Right ventricle myocardium superior (tissue), 1 donor: ENCODE data around the gene SYNE1. TPM values are rescaled to one million over a fixed set of nuclear protein-coding genes. Genes with fewer than 3 reads are reported as not detected.
A peak's percentile ranks its signal among the peaks of the same experiment; 100 is the strongest.

Experiments used
- ATAC-seq: fragments of 200-7000 bp; cut with Tn5 transposase; one replicate; pipeline ENCODE4 v1.9.1; 2020; ENCODE audit warnings: mild to moderate bottlenecking; ENCODE audit not compliant: poor library complexity
- DNase-seq: peaks from one replicate; pipeline ENCODE4 v3.0.0-alpha.2; 2020
- intact Hi-C: fragments of 100-400 bp; cut with DNase I; formaldehyde crosslinking; loops from one replicate; pipeline ENCODE4 v1.11.2; 2022
- total RNA-seq: library from RNA; stranded (reverse); fragmentation: NEBNext Ultra II Directional; extraction: Animal tissue kit (Norgen Biotek cat#: 25700); gene quantifications from one replicate; pipeline ENCODE4 v1.2.1, GENCODE V29; 2021
- donor health status: DM: no; HTN: yes; CAD: no; lungs with severe emphysema.

The SYNE1 gene
- total RNA-seq, 1 donor from 2014 or later = 80.1 TPM

GRCh38 chr6:152206072-152206818 is 430.9 kb downstream of the SYNE1 start:
- no peak for ATAC-seq
- DNase-seq = peak; percentile 51
- intact Hi-C loops = loop anchor here (10.0 kb wide), 1 partner anchor 51 kb away; no protein-coding TSS in a partner anchor

GRCh38 chr6:152204591-152204990 is 432.6 kb downstream of the SYNE1 start:
- intact Hi-C loops = loop anchor here (10.0 kb wide), 1 partner anchor 50 kb away; no protein-coding TSS in a partner anchor
- no peak for ATAC-seq
- DNase-seq = no peak

- DNase-seq (no peak), ATAC-seq (no peak)
- intact Hi-C loops = loop anchor here (10.0 kb wide), 1 partner anchor 46 kb away; no protein-coding TSS in a partner anchor
Measured at GRCh38 chr6:152201120-152201519, 436.0 kb downstream of the SYNE1 start.

- ATAC-seq = no peak
- intact Hi-C loops = no loop called here
- no peak for DNase-seq
Measured at GRCh38 chr6:152195896-152196295, 441.3 kb downstream of the SYNE1 start.

- DNase-seq = no peak
- ATAC-seq = no peak
- intact Hi-C loops = no loop called here
Measured at GRCh38 chr6:152189736-152190135, 447.4 kb downstream of the SYNE1 start.

GRCh38 chr6:152188011-152188410 is 449.2 kb downstream of the SYNE1 start:
- intact Hi-C loops = no loop called here
- DNase-seq = no peak
- no peak for ATAC-seq

- DNase-seq (no peak), ATAC-seq (no peak)
- intact Hi-C loops = no loop called here
Measured at GRCh38 chr6:152186840-152187239, 450.3 kb downstream of the SYNE1 start.

- intact Hi-C loops = no loop called here
- no peak for ATAC-seq
- no peak for DNase-seq
Measured at GRCh38 chr6:152184917-152185574, 452.1 kb downstream of the SYNE1 start.

- intact Hi-C loops = no loop called here
- ATAC-seq (no peak), DNase-seq (no peak)
Measured at GRCh38 chr6:152184573-152184916, 452.6 kb downstream of the SYNE1 start.

- intact Hi-C loops = no loop called here
- ATAC-seq (no peak), DNase-seq (no peak)
Measured at GRCh38 chr6:152180601-152181000, 456.6 kb downstream of the SYNE1 start.

GRCh38 chr6:152176268-152176667 is 460.9 kb downstream of the SYNE1 start:
- ATAC-seq = no peak

GRCh38 chr6:152173957-152174356 is 463.2 kb downstream of the SYNE1 start:
- ATAC-seq (no peak), DNase-seq (no peak)
- intact Hi-C loops = no loop called here

More at GRCh38 chr6:152176268-152176667, 460.9 kb downstream of the SYNE1 start:
- no peak for DNase-seq
- intact Hi-C loops = no loop called here

GRCh38 chr6:152173321-152173720 is 463.8 kb downstream of the SYNE1 start:
- intact Hi-C loops = no loop called here
- ATAC-seq (no peak), DNase-seq (no peak)

- DNase-seq (no peak), ATAC-seq (no peak)
- intact Hi-C loops = no loop called here
Measured at GRCh38 chr6:152170702-152171667, 466.2 kb downstream of the SYNE1 start.

GRCh38 chr6:152170313-152170701 is 466.9 kb downstream of the SYNE1 start:
- intact Hi-C loops = no loop called here
- DNase-seq = no peak
- no peak for ATAC-seq

GRCh38 chr6:152167641-152168603 is 469.2 kb downstream of the SYNE1 start:
- ATAC-seq = peak; percentile 80
- intact Hi-C loops = no loop called here
- no peak for DNase-seq

GRCh38 chr6:152166897-152167296 is 470.3 kb downstream of the SYNE1 start:
- no peak for DNase-seq
- intact Hi-C loops = no loop called here
- peak; percentile 71 for ATAC-seq

- intact Hi-C loops = no loop called here
- ATAC-seq (peak; percentile 1), DNase-seq (no peak)
Measured at GRCh38 chr6:152166497-152166896, 470.7 kb downstream of the SYNE1 start.
